Lower lobe of right lung (tissue), 2 donors: ENCODE results near the gene CPLX1. TPM values are rescaled to one million over a fixed set of nuclear protein-coding genes. Genes with fewer than 3 reads are reported as not detected.

Experiments
- ATAC-seq, 2 donors: fragments of 200-7000 bp; cut with Tn5 transposase; one replicate each; pipeline ENCODE4 v1.9.1; 2020 to 2022; ENCODE audit warnings: mild to moderate bottlenecking in 2 of 2, moderate library complexity in 2 of 2
- DNase-seq: peaks from one replicate; pipeline ENCODE4 v3.0.0-alpha.2; 2020
- H3K27ac ChIP-seq: fragments of 200-600 bp; one replicate; pipeline ENCODE4 v1.8.0; 2022
- H3K27me3 ChIP-seq: fragments of 200-600 bp; one replicate; pipeline ENCODE4 v1.8.0; 2022; ENCODE audit warnings: low read depth
- H3K36me3 ChIP-seq: fragments of 200-600 bp; one replicate; pipeline ENCODE4 v1.8.0; 2022; ENCODE audit warnings: mild to moderate bottlenecking
- H3K4me1 ChIP-seq: fragments of 200-600 bp; one replicate; pipeline ENCODE4 v1.8.0; 2022
- H3K4me3 ChIP-seq: fragments of 200-600 bp; one replicate; pipeline ENCODE4 v1.8.0; 2022; ENCODE audit warnings: mild to moderate bottlenecking
- H3K9me3 ChIP-seq: fragments of 200-600 bp; one replicate; pipeline ENCODE4 v1.8.0; 2022
- intact Hi-C: fragments of 100-400 bp; cut with DNase I; formaldehyde crosslinking; loops from one replicate; pipeline ENCODE4 v1.11.0; 2022
- total RNA-seq: library from RNA; stranded (reverse); fragmentation: NEBNext Ultra II Directional; extraction: Animal tissue kit (Norgen Biotek cat#: 25700); gene quantifications from one replicate; pipeline ENCODE4 v1.2.1, GENCODE V29; 2021
- TF ChIP-seq, protein P1 (sequence below): fragments of 200-600 bp; IDR thresholded peaks from one replicate; pipeline ENCODE4 v1.8.0; 2022; ENCODE audit warnings: antibody characterized with exemption, mild to moderate bottlenecking
- donor health status: DM: no; HTN: yes; CAD: no; lungs with severe emphysema.

CPLX1 gene
- total RNA-seq, 1 donor from 2014 or later, result 3.9 TPM

GRCh38 chr4:804804-805203, 21.1 kb downstream of the CPLX1 start:
- TF ChIP-seq, protein P1, sequence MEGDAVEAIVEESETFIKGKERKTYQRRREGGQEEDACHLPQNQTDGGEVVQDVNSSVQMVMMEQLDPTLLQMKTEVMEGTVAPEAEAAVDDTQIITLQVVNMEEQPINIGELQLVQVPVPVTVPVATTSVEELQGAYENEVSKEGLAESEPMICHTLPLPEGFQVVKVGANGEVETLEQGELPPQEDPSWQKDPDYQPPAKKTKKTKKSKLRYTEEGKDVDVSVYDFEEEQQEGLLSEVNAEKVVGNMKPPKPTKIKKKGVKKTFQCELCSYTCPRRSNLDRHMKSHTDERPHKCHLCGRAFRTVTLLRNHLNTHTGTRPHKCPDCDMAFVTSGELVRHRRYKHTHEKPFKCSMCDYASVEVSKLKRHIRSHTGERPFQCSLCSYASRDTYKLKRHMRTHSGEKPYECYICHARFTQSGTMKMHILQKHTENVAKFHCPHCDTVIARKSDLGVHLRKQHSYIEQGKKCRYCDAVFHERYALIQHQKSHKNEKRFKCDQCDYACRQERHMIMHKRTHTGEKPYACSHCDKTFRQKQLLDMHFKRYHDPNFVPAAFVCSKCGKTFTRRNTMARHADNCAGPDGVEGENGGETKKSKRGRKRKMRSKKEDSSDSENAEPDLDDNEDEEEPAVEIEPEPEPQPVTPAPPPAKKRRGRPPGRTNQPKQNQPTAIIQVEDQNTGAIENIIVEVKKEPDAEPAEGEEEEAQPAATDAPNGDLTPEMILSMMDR, result no peak
- intact Hi-C loops, result no loop called here
- H3K27me3 ChIP-seq, result peaks cover 10% of the 10 kb centered on the region
- H3K4me3 ChIP-seq, result no peak overlapping the region
- no peak overlapping the region for H3K27ac ChIP-seq
- DNase-seq (peak; percentile 44), ATAC-seq (no peak)
- no peaks in the 10 kb centered on the region for H3K4me1 ChIP-seq
- H3K9me3 ChIP-seq, result no peaks in the 10 kb centered on the region
- H3K36me3 ChIP-seq, result no peaks in the 10 kb centered on the region

DNA sequence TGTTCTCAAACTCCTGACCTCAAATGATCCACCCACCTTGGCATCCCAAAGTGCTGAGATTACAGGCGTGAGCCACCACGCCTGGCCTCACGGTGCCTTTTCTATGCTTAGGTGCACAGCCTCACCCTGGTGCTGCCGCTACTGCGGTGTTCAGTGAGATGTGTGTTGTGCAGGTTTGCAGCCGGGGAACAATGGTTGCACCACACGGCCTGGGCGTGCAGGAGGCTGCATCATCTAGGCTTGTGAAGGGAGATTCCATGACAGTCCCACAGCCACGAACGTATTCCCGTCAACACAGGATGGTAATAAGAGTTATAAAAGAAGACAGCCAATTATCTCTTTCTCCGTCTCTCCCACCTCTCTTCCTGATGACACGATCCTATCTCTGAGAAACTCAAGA, 22.0 kb downstream of the CPLX1 start:
- H3K27me3 ChIP-seq, result peaks cover 10% of the 10 kb centered on the region
- no peaks in the 10 kb centered on the region for H3K4me1 ChIP-seq
- no peaks in the 10 kb centered on the region for H3K9me3 ChIP-seq
- TF ChIP-seq, protein P1, result no peak
- no peak overlapping the region for H3K4me3 ChIP-seq
- no peak overlapping the region for H3K27ac ChIP-seq
- intact Hi-C loops, result no loop called here
- DNase-seq (peak; percentile 17), ATAC-seq (no peak)
- H3K36me3 ChIP-seq, result no peaks in the 10 kb centered on the region

- H3K36me3 ChIP-seq, result no peaks in the 10 kb centered on the region
- ATAC-seq (no peak), DNase-seq (peak; percentile 8)
- intact Hi-C loops, result no loop called here
- no peaks in the 10 kb centered on the region for H3K4me1 ChIP-seq
- TF ChIP-seq, protein P1, result no peak
- no peak overlapping the region for H3K27ac ChIP-seq
- H3K4me3 ChIP-seq, result no peak overlapping the region
- peaks cover 10% of the 10 kb centered on the region for H3K27me3 ChIP-seq
- no peaks in the 10 kb centered on the region for H3K9me3 ChIP-seq
Observed at GRCh38 chr4:801436-802124, 24.3 kb downstream of the CPLX1 start.

DNA sequence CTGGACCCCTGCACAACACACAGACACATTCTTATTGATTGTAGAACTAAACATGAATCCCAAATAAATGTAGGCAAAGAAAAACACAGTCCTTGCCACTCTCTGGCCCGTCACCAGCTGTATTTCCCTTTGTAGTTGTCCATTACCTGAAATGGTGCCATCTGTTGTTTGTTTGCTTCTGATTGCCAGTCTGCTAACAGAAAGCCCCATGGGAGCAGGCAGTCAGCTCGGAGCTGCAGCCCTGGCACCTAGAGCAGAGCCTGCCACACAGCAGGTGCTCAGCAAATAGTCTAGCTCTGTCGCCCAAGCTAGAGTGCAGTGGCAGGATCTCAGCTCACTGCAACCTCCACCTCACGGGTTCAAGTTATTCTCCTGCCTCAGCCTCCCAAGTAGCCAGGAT, 28.9 kb downstream of the CPLX1 start:
- Histone ChIP-seq H3K4me1 (peaks cover 14% of the 10 kb centered on the region), H3K27me3 (peaks cover 44% of the 10 kb centered on the region), H3K4me3 (no peak overlapping the region), H3K9me3 (no peaks in the 10 kb centered on the region), H3K36me3 (no peaks in the 10 kb centered on the region), H3K27ac (no peak overlapping the region)
- ATAC-seq (no peak), DNase-seq (peak; percentile 9)
- TF ChIP-seq, protein P1, result no peak
- intact Hi-C loops, result no loop called here

DNA sequence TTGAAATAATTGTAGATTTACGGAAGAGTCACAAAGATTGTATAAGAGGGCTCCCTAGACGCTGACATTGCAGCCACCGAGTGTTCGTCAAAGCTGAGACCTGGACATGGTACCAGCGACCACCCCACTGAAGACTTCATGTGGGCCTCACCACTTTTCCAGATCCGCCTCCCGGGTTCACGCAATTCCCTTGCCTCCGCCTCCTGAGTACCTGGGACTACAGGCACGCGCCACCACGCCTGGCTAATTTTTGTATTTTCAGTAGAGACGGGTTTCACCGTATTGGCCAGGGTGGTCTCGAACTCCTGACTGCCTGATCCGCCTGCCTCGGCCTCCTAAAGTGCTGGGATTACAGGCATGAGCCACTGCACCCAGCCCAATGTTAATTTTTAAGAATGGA, 29.7 kb downstream of the CPLX1 start:
- no peak overlapping the region for H3K4me3 ChIP-seq
- H3K27me3 ChIP-seq, result peaks cover 52% of the 10 kb centered on the region
- intact Hi-C loops, result no loop called here
- TF ChIP-seq, protein P1, result no peak
- H3K4me1 ChIP-seq, result peaks cover 19% of the 10 kb centered on the region
- ATAC-seq (no peak), DNase-seq (peak; percentile 10)
- no peak overlapping the region for H3K27ac ChIP-seq
- H3K9me3 ChIP-seq, result no peaks in the 10 kb centered on the region
- H3K36me3 ChIP-seq, result no peaks in the 10 kb centered on the region
